ENCODE results near the gene RPL27A. TPM values are rescaled to one million over a fixed set of nuclear protein-coding genes. Genes with fewer than 3 reads are reported as not detected.

Gene RPL27A
- total RNA-seq = 789 TPM

GRCh38 chr11:8682303-8683114 is at the start of gene RPL27A, which contains the start of gene TRIM66:
TSS of gene RPL27A (plus strand) at chr11:8682792. CDS start at chr11:8682814, 22 bp downstream.
TSS of gene TRIM66 (minus strand) at chr11:8682665. CDS start at chr11:8672274, 10,391 bp downstream.
- Histone ChIP-seq H3K4me3 (peak within 1 kb of the TSS; percentile 65 to 86), H3K36me3 (peaks cover 21 to 35% of the 10 kb centered on the region in 2 donors), H3K27me3 (no peaks in the 10 kb centered on the region), H3K4me1 (peaks cover 0 to 16% of the 10 kb centered on the region in 2 donors), H3K9me3 (no peaks in the 10 kb centered on the region), H3K27ac (peak within 1 kb of the TSS; percentile 81 to 97)
- peak; percentile 91 to 99 for DNase-seq (ENCODE audit: low spot score in 2 of 2)
- intact Hi-C loops (cut with DNase I) = loop anchor here (2.0 to 5.0 kb wide), 4 partner anchors 50 to 455 kb away; partner anchors contain the start of genes AKIP1 and TMEM9B
- TF ChIP-seq CTCF (IDR thresholded peaks at IDR 0.05) = peak in 2 of 3 experiments; percentile 8 to 11

GRCh38 chr11:8634498-8634897 is 48.1 kb upstream of the RPL27A start:
- Histone ChIP-seq H3K9me3 (no peaks in the 10 kb centered on the region), H3K4me3 (no peak overlapping the region), H3K27ac (no peak overlapping the region), H3K36me3 (peaks cover 13 to 39% of the 10 kb centered on the region in 2 donors), H3K4me1 (no peaks in the 10 kb centered on the region), H3K27me3 (no peaks in the 10 kb centered on the region)
- DNase-seq (ENCODE audit: low spot score in 2 of 2) = no peak
- intact Hi-C loops (cut with DNase I) = no loop called here
- TF ChIP-seq CTCF (IDR thresholded peaks at IDR 0.05) = no peak

- no peaks in the 10 kb centered on the region for H3K9me3 ChIP-seq
- H3K27ac ChIP-seq = no peak overlapping the region
- H3K4me1 ChIP-seq = no peaks in the 10 kb centered on the region
- no peak overlapping the region for H3K4me3 ChIP-seq
- H3K27me3 ChIP-seq = no peaks in the 10 kb centered on the region
- no peak for TF ChIP-seq CTCF (IDR thresholded peaks at IDR 0.05)
- intact Hi-C loops (cut with DNase I) = no loop called here
- DNase-seq (ENCODE audit: low spot score in 2 of 2) = no peak
- peaks cover 24 to 56% of the 10 kb centered on the region in 2 donors for H3K36me3 ChIP-seq
These were observed 46.5 kb upstream of the RPL27A start for GRCh38 chr11:8636127-8636526.

- H3K36me3 ChIP-seq = peaks cover 24 to 66% of the 10 kb centered on the region in 2 donors
- H3K4me3 ChIP-seq = no peak overlapping the region
- H3K27ac ChIP-seq = no peak overlapping the region
- H3K9me3 ChIP-seq = no peaks in the 10 kb centered on the region
- no peak for DNase-seq (ENCODE audit: low spot score in 2 of 2)
- intact Hi-C loops (cut with DNase I) = no loop called here
- no peaks in the 10 kb centered on the region for H3K4me1 ChIP-seq
- TF ChIP-seq CTCF (IDR thresholded peaks at IDR 0.05) = no peak
- no peaks in the 10 kb centered on the region for H3K27me3 ChIP-seq
These were observed 44.3 kb upstream of the RPL27A start for GRCh38 chr11:8638300-8638699.

GRCh38 chr11:8639655-8640054 is 42.9 kb upstream of the RPL27A start:
- H3K27me3 ChIP-seq = no peaks in the 10 kb centered on the region
- TF ChIP-seq CTCF (IDR thresholded peaks at IDR 0.05) = no peak
- H3K4me3 ChIP-seq = no peak overlapping the region
- peaks cover 24 to 63% of the 10 kb centered on the region in 2 donors for H3K36me3 ChIP-seq
- no peak overlapping the region for H3K27ac ChIP-seq
- H3K9me3 ChIP-seq = no peaks in the 10 kb centered on the region
- intact Hi-C loops (cut with DNase I) = no loop called here
- H3K4me1 ChIP-seq = no peaks in the 10 kb centered on the region
- DNase-seq (ENCODE audit: low spot score in 2 of 2) = no peak

Data from ascending aorta (tissue), 2 donors.